ENCODE measurements around the gene MRPS22. TPM values are rescaled to one million over a fixed set of nuclear protein-coding genes. Genes with fewer than 3 reads are reported as not detected.
A peak's percentile ranks its signal among the peaks of the same experiment; 100 is the strongest.

MRPS22 gene
- total and polyA plus RNA-seq, 9 of the 15 experiments (the other 6 are each of a cell fraction or from before 2014, with no cell fraction given), result 148 to 397 (median 229) TPM

GRCh38 chr3:139299261-139300132 lies 44.3 kb upstream of the MRPS22 start (continued):
- TF ChIP-seq, protein P1, sequence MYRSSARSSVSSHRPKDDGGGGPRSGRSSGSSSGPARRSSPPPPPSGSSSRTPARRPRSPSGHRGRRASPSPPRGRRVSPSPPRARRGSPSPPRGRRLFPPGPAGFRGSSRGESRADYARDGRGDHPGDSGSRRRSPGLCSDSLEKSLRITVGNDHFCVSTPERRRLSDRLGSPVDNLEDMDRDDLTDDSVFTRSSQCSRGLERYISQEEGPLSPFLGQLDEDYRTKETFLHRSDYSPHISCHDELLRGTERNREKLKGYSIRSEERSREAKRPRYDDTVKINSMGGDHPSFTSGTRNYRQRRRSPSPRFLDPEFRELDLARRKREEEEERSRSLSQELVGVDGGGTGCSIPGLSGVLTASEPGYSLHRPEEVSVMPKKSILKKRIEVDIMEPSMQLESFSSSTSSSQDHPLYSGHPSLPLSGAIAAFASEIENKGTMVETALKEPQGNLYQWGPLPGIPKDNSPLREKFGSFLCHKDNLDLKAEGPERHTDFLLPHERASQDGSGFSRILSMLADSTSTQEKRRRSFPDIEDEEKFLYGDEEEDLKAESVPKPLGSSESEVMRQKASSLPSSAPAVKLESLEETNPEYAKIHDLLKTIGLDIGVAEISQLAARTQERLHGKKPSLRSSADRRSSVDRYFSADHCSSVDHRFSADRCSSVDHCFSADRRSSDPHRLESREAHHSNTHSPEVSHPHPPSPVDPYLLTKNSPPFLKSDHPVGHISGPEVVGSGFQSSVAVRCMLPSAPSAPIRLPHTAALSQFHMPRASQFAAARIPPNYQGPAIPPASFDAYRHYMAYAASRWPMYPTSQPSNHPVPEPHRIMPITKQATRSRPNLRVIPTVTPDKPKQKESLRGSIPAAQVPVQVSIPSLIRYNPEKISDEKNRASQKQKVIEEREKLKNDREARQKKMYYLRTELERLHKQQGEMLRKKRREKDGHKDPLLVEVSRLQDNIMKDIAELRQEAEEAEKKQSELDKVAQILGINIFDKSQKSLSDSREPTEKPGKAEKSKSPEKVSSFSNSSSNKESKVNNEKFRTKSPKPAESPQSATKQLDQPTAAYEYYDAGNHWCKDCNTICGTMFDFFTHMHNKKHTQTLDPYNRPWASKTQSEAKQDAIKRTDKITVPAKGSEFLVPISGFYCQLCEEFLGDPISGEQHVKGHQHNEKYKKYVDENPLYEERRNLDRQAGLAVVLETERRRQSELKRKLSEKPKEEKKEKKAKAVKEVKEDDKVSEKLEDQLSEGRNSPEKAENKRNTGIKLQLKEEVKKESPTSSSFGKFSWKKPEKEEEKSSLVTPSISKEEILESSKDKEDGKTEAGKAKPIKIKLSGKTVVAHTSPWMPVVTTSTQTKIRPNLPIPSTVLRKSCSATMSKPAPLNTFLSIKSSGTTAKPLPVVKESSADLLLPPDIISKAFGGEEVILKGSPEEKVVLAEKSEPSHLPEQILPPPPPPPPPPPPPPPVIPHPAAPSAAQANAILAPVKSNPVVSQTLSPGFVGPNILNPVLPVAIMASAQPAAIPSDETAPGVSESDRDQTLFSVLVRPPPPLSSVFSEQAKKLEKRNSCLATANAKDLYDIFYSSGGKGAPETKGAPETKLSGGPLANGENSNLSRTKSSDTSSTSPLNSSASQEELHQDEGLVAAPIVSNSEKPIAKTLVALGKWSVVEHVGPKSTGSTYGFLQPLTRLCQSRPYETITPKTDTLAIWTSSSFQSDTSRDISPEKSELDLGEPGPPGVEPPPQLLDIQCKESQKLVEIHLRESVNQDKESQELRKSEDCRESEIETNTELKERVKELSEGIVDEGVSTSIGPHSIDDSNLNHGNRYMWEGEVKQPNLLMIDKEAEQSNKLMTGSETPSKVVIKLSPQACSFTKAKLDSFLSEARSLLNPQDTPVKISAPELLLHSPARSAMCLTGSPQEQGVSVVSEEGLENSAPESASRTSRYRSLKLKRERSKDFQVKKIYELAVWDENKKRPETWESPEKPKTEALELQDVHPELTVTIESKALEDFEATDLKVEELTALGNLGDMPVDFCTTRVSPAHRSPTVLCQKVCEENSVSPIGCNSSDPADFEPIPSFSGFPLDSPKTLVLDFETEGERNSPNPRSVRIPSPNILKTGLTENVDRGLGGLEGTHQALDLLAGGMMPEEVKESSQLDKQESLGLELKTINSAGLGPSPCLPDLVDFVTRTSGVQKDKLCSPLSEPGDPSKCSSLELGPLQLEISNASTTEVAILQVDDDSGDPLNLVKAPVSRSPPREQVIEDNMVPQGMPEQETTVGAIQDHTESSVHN (IDR thresholded peaks at IDR 0.05; ENCODE audit: borderline replicate concordance in 1 of 2, low read depth in 1 of 2), result peak in 1 of 2 experiments; percentile 33; a peak in 1 of 4 replicates
- TF ChIP-seq CCNT2 (IDR thresholded peaks at IDR 0.05; ENCODE audit: borderline replicate concordance, extremely low read depth, insufficient read length, low read depth, low read length) (peak; percentile 91), DDX20 (tag; IDR thresholded peaks at IDR 0.05; ENCODE audit: low read depth) (no peak), MEF2A (IDR thresholded peaks at IDR 0.05; ENCODE audit: control insufficient read depth, low read depth, low read length) (no peak; the same call in 1 of the 2 replicates), PRMT5 (CRISPR knock-in tag; IDR thresholded peaks at IDR 0.05) (no peak), ZNF79 (CRISPR knock-in tag; IDR thresholded peaks at IDR 0.05; ENCODE audit: low read depth) (no peak), KDM4B (IDR thresholded peaks at IDR 0.05; ENCODE audit: borderline replicate concordance in 2 of 2, low read depth in 1 of 2) (no peak), USF2 (CRISPR knock-in tag; IDR thresholded peaks at IDR 0.05) (no peak), CREB3L1 (IDR thresholded peaks at IDR 0.05; ENCODE audit: borderline replicate concordance, low read depth) (peak; percentile 58; the same call in 1 of the 2 replicates), FUS (optimal IDR thresholded peaks at IDR 0.05; ENCODE audit: low read depth, low read length) (no peak)
- TF ChIP-seq, protein P2, sequence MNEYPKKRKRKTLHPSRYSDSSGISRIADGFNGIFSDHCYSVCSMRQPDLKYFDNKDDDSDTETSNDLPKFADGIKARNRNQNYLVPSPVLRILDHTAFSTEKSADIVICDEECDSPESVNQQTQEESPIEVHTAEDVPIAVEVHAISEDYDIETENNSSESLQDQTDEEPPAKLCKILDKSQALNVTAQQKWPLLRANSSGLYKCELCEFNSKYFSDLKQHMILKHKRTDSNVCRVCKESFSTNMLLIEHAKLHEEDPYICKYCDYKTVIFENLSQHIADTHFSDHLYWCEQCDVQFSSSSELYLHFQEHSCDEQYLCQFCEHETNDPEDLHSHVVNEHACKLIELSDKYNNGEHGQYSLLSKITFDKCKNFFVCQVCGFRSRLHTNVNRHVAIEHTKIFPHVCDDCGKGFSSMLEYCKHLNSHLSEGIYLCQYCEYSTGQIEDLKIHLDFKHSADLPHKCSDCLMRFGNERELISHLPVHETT (CRISPR knock-in tag; conservative IDR thresholded peaks at IDR 0.05 in 1 of 2, IDR thresholded peaks at IDR 0.05 in 1 of 2), result peak in 1 of 2 experiments; percentile 81; a peak in 2 of 4 replicates
